ENCODE measurements around the gene EIF5B.

EIF5B gene

DNA sequence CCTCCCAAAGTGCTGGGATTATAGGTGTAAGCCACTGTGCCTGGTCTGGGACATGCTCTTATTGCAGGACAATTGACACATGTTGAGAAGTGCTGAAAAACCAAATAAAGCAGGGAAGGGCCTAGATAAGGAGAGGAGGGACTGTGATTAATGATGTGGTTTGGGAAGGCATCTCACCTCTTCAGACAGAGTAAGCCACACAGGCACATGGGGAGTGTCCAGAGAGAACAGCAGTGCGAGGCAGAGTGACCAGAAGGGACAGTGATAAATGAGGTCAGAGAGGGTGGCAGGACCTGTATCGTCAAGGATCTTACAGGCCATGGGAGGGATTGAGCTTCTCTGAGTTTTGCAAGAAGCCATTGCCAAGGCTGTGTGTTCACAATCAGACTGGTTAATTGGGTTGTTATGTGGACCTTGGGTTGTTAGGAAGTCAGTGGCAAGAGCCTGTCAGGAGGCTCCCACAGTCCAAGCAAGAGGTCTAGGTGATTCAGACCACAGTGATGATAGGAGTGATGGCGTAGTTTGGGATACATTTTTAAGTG lies 58.5 kb downstream of the EIF5B start:
- ChIA-PET POLR2A (no interaction called here), CTCF (no interaction called here)
- no peak for TF ChIP-seq ELF4 (IDR thresholded peaks at IDR 0.05)
- no peak for TF ChIP-seq FOXA1 (IDR thresholded peaks at IDR 0.05)
- no peak for TF ChIP-seq L3MBTL2 (conservative IDR thresholded peaks at IDR 0.05)
- no peak for TF ChIP-seq CTBP1 (IDR thresholded peaks at IDR 0.05; ENCODE audit: borderline replicate concordance)
- TF ChIP-seq SP1 (IDR thresholded peaks at IDR 0.05): no peak
- DNase-seq (ENCODE audit: extremely low spot score): no peak

DNA sequence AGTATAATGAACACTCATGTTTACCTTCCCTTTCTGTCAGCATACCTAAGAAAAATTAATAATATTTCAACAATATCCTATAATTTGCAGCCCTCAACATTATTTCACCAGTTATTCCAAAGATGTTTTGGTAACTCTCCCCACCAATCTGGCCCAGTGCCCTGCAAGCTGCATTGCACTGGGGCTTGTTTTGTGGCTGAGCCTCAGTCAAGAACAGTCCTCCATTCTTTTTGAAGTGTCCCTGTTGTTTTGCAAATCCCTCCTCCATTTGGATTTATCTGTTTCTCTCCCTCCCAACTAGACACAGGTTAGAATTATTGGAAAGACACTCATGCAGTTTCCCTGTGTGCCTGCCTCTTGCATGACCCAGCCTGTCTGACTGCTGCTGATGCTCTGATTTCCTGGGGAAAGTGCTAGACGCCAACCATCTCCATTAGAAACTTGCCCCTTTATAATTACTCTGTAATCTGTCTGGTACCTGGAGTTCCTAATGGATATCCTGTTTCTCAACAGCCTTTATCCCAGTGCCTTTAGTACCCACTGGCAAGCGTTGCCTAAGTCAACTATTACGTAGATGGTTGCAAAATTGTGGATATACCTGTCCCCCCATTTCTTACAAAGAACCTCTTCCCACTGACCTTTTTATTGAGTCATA lies 60.2 kb downstream of the EIF5B start:
- ChIA-PET POLR2A (interaction anchor here (2.0 kb wide), 1 partner anchor 60 kb away, joined by 7 read pairs; the partner anchor contains the start of genes EIF5B and TXNDC9), CTCF (no interaction called here)

DNA sequence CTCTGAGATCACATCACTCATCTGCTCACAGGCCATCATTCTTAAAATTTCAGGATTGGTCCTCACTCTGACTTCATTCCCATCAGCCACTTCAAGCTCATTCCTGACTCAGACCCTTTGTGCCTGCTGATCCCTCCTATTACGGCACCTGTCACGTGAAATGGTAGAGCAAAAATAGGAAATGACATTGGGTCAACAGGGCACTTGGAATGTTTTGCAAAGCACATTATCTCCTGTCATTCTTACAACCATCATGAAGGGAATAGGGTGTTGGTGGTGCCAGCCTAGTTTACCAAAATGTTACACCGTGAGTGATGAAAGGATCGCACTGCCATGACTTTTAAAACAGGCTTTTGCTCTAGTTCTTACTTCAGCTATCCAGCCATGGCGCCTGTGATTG lies 61.1 kb downstream of the EIF5B start:
- DNase-seq (ENCODE audit: extremely low spot score): no peak
- ChIA-PET POLR2A (interaction anchor here (2.0 kb wide), 1 partner anchor 61 kb away, joined by 7 read pairs; the partner anchor contains the start of genes EIF5B and TXNDC9), CTCF (no interaction called here)
- TF ChIP-seq TARDBP (IDR thresholded peaks at IDR 0.05) (no peak), LEF1 (IDR thresholded peaks at IDR 0.05; ENCODE audit: borderline replicate concordance) (no peak), NFRKB (IDR thresholded peaks at IDR 0.05) (no peak), CTBP1 (IDR thresholded peaks at IDR 0.05; ENCODE audit: borderline replicate concordance) (no peak), SUZ12 (IDR thresholded peaks at IDR 0.05) (no peak), ZNF384 (IDR thresholded peaks at IDR 0.05) (no peak), L3MBTL2 (conservative IDR thresholded peaks at IDR 0.05) (no peak), ARNT (IDR thresholded peaks at IDR 0.05) (no peak), FOXK2 (IDR thresholded peaks at IDR 0.05) (no peak), FOXM1 (IDR thresholded peaks at IDR 0.05; ENCODE audit: borderline replicate concordance) (no peak), BHLHE40 (IDR thresholded peaks at IDR 0.05; ENCODE audit: borderline replicate concordance) (no peak), ELF4 (IDR thresholded peaks at IDR 0.05) (no peak), SP1 (IDR thresholded peaks at IDR 0.05) (no peak)

More for the DNA sequence above, 60.2 kb downstream of the EIF5B start:
- no peak for TF ChIP-seq FOXA1 (IDR thresholded peaks at IDR 0.05)
- no peak for TF ChIP-seq ZNF384 (IDR thresholded peaks at IDR 0.05)
- no peak for TF ChIP-seq LEF1 (IDR thresholded peaks at IDR 0.05; ENCODE audit: borderline replicate concordance)
- no peak for TF ChIP-seq BHLHE40 (IDR thresholded peaks at IDR 0.05; ENCODE audit: borderline replicate concordance)
- no peak for TF ChIP-seq FOXM1 (IDR thresholded peaks at IDR 0.05; ENCODE audit: borderline replicate concordance)
- TF ChIP-seq ARNT (IDR thresholded peaks at IDR 0.05): no peak
- TF ChIP-seq SUZ12 (IDR thresholded peaks at IDR 0.05): no peak
- no peak for TF ChIP-seq HDGF (IDR thresholded peaks at IDR 0.05; ENCODE audit: borderline replicate concordance)
- no peak for TF ChIP-seq L3MBTL2 (conservative IDR thresholded peaks at IDR 0.05)
- no peak for TF ChIP-seq SP1 (IDR thresholded peaks at IDR 0.05)
- TF ChIP-seq ELF4 (IDR thresholded peaks at IDR 0.05): no peak
- no peak for TF ChIP-seq CTBP1 (IDR thresholded peaks at IDR 0.05; ENCODE audit: borderline replicate concordance)
- TF ChIP-seq TARDBP (IDR thresholded peaks at IDR 0.05): no peak
- no peak for TF ChIP-seq NFRKB (IDR thresholded peaks at IDR 0.05)
- TF ChIP-seq FOXK2 (IDR thresholded peaks at IDR 0.05): no peak
- TF ChIP-seq, protein P1, sequence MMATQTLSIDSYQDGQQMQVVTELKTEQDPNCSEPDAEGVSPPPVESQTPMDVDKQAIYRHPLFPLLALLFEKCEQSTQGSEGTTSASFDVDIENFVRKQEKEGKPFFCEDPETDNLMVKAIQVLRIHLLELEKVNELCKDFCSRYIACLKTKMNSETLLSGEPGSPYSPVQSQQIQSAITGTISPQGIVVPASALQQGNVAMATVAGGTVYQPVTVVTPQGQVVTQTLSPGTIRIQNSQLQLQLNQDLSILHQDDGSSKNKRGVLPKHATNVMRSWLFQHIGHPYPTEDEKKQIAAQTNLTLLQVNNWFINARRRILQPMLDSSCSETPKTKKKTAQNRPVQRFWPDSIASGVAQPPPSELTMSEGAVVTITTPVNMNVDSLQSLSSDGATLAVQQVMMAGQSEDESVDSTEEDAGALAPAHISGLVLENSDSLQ (IDR thresholded peaks at IDR 0.05): no peak
- no peak for DNase-seq (ENCODE audit: extremely low spot score)

DNA sequence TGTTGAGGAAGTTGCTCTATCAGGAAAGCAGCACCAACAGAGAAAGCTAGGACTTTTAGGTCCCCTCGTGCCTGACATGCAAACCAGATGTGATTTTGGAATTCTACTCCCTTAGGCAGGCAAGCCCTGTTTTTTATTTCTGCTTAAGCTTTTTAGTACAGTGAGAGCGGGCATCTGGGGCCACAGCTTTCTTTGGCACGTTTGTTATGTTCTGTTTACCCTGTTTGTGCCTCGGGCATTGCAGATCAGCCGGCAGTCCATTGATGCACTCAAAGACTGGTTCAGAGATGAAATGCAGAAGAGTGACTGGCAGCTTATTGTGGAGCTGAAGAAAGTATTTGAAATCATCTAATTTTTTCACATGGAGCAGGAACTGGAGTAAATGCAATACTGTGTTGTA lies 61.9 kb downstream of the EIF5B start:
- ChIA-PET CTCF (no interaction called here), POLR2A (interaction anchor here (2.0 kb wide), 1 partner anchor 62 kb away, joined by 7 read pairs; the partner anchor contains the start of genes EIF5B and TXNDC9)
- TF ChIP-seq HDGF (IDR thresholded peaks at IDR 0.05; ENCODE audit: borderline replicate concordance) (no peak), ELF4 (IDR thresholded peaks at IDR 0.05) (no peak), NFRKB (IDR thresholded peaks at IDR 0.05) (no peak), SP1 (IDR thresholded peaks at IDR 0.05) (no peak), LEF1 (IDR thresholded peaks at IDR 0.05; ENCODE audit: borderline replicate concordance) (no peak), L3MBTL2 (conservative IDR thresholded peaks at IDR 0.05) (no peak), FOXK2 (IDR thresholded peaks at IDR 0.05) (no peak), FOXA1 (IDR thresholded peaks at IDR 0.05) (no peak), FOXM1 (IDR thresholded peaks at IDR 0.05; ENCODE audit: borderline replicate concordance) (no peak), SUZ12 (IDR thresholded peaks at IDR 0.05) (no peak), CTBP1 (IDR thresholded peaks at IDR 0.05; ENCODE audit: borderline replicate concordance) (no peak), TARDBP (IDR thresholded peaks at IDR 0.05) (no peak), ARNT (IDR thresholded peaks at IDR 0.05) (no peak), BHLHE40 (IDR thresholded peaks at IDR 0.05; ENCODE audit: borderline replicate concordance) (no peak), ZNF384 (IDR thresholded peaks at IDR 0.05) (no peak)
- TF ChIP-seq, protein P1 (IDR thresholded peaks at IDR 0.05): no peak
- no peak for DNase-seq (ENCODE audit: extremely low spot score)

DNA sequence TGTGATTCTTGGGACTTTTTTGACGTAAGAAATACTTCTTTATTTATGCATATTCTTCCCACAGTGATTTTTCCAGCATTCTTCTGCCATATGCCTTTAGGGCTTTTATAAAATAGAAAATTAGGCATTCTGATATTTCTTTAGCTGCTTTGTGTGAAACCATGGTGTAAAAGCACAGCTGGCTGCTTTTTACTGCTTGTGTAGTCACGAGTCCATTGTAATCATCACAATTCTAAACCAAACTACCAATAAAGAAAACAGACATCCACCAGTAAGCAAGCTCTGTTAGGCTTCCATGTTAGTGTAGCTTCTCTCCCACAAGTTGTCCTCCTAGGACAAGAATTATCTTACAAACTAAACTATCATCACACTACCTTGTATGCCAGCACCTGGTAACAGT lies 62.6 kb downstream of the EIF5B start:
- no peak for DNase-seq (ENCODE audit: extremely low spot score)
- ChIA-PET CTCF (no interaction called here), POLR2A (interaction anchor here (2.0 kb wide), 1 partner anchor 63 kb away, joined by 7 read pairs; the partner anchor contains the start of genes EIF5B and TXNDC9)
- TF ChIP-seq NFRKB (IDR thresholded peaks at IDR 0.05) (no peak), TARDBP (IDR thresholded peaks at IDR 0.05) (no peak), FOXA1 (IDR thresholded peaks at IDR 0.05) (no peak), HDGF (IDR thresholded peaks at IDR 0.05; ENCODE audit: borderline replicate concordance) (no peak), ELF4 (IDR thresholded peaks at IDR 0.05) (no peak), LEF1 (IDR thresholded peaks at IDR 0.05; ENCODE audit: borderline replicate concordance) (no peak), FOXM1 (IDR thresholded peaks at IDR 0.05; ENCODE audit: borderline replicate concordance) (no peak), CTBP1 (IDR thresholded peaks at IDR 0.05; ENCODE audit: borderline replicate concordance) (no peak), L3MBTL2 (conservative IDR thresholded peaks at IDR 0.05) (no peak), SUZ12 (IDR thresholded peaks at IDR 0.05) (no peak), FOXK2 (IDR thresholded peaks at IDR 0.05) (no peak), SP1 (IDR thresholded peaks at IDR 0.05) (no peak)
- TF ChIP-seq, protein P1 (IDR thresholded peaks at IDR 0.05): no peak
